ENCODE data around the gene MARCHF7. TPM values are rescaled to one million over a fixed set of nuclear protein-coding genes. Genes with fewer than 3 reads are reported as not detected.
"Not testable (repeated sequence)": the region's sequence is repeated elsewhere in the genome, so short reads cannot be mapped to it uniquely, and the experiment has no call there.

The MARCHF7 gene
- total and polyA plus RNA-seq, 8 donors = 4.9 to 150 (median 42.6) TPM

GRCh38 chr2:159716857-159717256 is 4.6 kb downstream of the MARCHF7 start:
- Histone ChIP-seq H3K27me3 (no peaks in the 10 kb centered on the region), H3K4me3 (no peak overlapping the region), H3K36me3 (peaks cover 16 to 49% (median 43%) of the 10 kb centered on the region in 4 donors), H3K27ac (no peak overlapping the region), H3K9me3 (no peaks in the 10 kb centered on the region), H3K4me1 (peaks cover 41 to 84% (median 63%) of the 10 kb centered on the region in 4 donors)
- WGBS, 5 donors = 85 to 94% (median 94%) methylated on average over 2 of the region's 2 CpGs
- intact Hi-C loops (cut with DNase I; ENCODE audit: low total_unique reads) = no loop called here
- no peak for TF ChIP-seq POLR2AphosphoS5 (IDR thresholded peaks at IDR 0.05)
- no peak for TF ChIP-seq CTCF (IDR thresholded peaks at IDR 0.05)
- no peak for TF ChIP-seq EP300 (IDR thresholded peaks at IDR 0.05)
- no peak for TF ChIP-seq POLR2A (IDR thresholded peaks at IDR 0.05)
- no peak for DNase-seq

GRCh38 chr2:159720676-159721075 is 8.4 kb downstream of the MARCHF7 start:
- no peak for DNase-seq
- Histone ChIP-seq H3K4me1 (peaks cover 30 to 85% (median 64%) of the 10 kb centered on the region in 4 donors), H3K27me3 (no peaks in the 10 kb centered on the region), H3K27ac (no peak overlapping the region), H3K9me3 (no peaks in the 10 kb centered on the region), H3K4me3 (no peak overlapping the region), H3K36me3 (peaks cover 16 to 54% (median 40%) of the 10 kb centered on the region in 4 donors)
- WGBS, 5 donors = 92 to 98% (median 97%) methylated on average over 10 of the region's 10 CpGs
- intact Hi-C loops (cut with DNase I; ENCODE audit: low total_unique reads) = no loop called here
- TF ChIP-seq POLR2A (IDR thresholded peaks at IDR 0.05) (no peak), EP300 (IDR thresholded peaks at IDR 0.05) (no peak), POLR2AphosphoS5 (IDR thresholded peaks at IDR 0.05) (no peak), CTCF (IDR thresholded peaks at IDR 0.05) (no peak)

- H3K27me3 ChIP-seq = no peaks in the 10 kb centered on the region
- WGBS, 5 donors = 87 to 94% (median 91%) methylated on average over 2 of the region's 2 CpGs
- DNase-seq = no peak
- no peak overlapping the region for H3K4me3 ChIP-seq
- H3K27ac ChIP-seq = no peak overlapping the region
- intact Hi-C loops (cut with DNase I; ENCODE audit: low total_unique reads) = no loop called here
- no peaks in the 10 kb centered on the region for H3K9me3 ChIP-seq
- H3K36me3 ChIP-seq = peaks cover 11 to 37% (median 27%) of the 10 kb centered on the region in 4 donors
- TF ChIP-seq POLR2AphosphoS5 (IDR thresholded peaks at IDR 0.05) (no peak), CTCF (IDR thresholded peaks at IDR 0.05) (no peak), EP300 (IDR thresholded peaks at IDR 0.05) (no peak), POLR2A (IDR thresholded peaks at IDR 0.05) (no peak)
- peaks cover 13 to 82% (median 54%) of the 10 kb centered on the region in 4 donors for H3K4me1 ChIP-seq
Measured at GRCh38 chr2:159722580-159722979, 10.3 kb downstream of the MARCHF7 start.

- DNase-seq; H3K4me3 ChIP-seq; H3K9me3 ChIP-seq; H3K27ac ChIP-seq; H3K27me3 ChIP-seq; intact Hi-C loops (cut with DNase I; ENCODE audit: low total_unique reads): not testable (repeated sequence)
- 78 to 93% (median 89%) methylated on average over 6 of the region's 6 CpGs for WGBS, 5 donors
- H3K36me3 ChIP-seq = peaks cover 0 to 32% (median 25%) of the 10 kb centered on the region in 4 donors
- H3K4me1 ChIP-seq = peaks cover 12 to 84% (median 42%) of the 10 kb centered on the region in 4 donors
Measured at GRCh38 chr2:159724795-159725572, 12.7 kb downstream of the MARCHF7 start.

- TF ChIP-seq EP300 (IDR thresholded peaks at IDR 0.05) (no peak), POLR2A (IDR thresholded peaks at IDR 0.05) (no peak), CTCF (IDR thresholded peaks at IDR 0.05) (no peak), POLR2AphosphoS5 (IDR thresholded peaks at IDR 0.05) (no peak)
- WGBS, 5 donors = 90 to 94% (median 92%) methylated on average over 3 of the region's 3 CpGs
- intact Hi-C loops (cut with DNase I; ENCODE audit: low total_unique reads) = no loop called here
Measured at GRCh38 chr2:159725713-159726112, 13.4 kb downstream of the MARCHF7 start.

More at GRCh38 chr2:159725713-159726112, 13.4 kb downstream of the MARCHF7 start:
- H3K27me3 ChIP-seq = no peaks in the 10 kb centered on the region
- H3K36me3 ChIP-seq = peaks cover 0 to 32% (median 25%) of the 10 kb centered on the region in 4 donors
- peaks cover 12 to 77% (median 40%) of the 10 kb centered on the region in 4 donors for H3K4me1 ChIP-seq
- DNase-seq = no peak
- no peak overlapping the region for H3K4me3 ChIP-seq
- H3K9me3 ChIP-seq = no peaks in the 10 kb centered on the region
- H3K27ac ChIP-seq = no peak overlapping the region

Measured in stomach (tissue), 9 donors.